GM19239 (cell line): ENCODE measurements around the gene EPHB2.

Source experiments
- DNase-seq: peaks from one replicate; pipeline ENCODE4 v3.0.0; 2011; ENCODE audit warnings: low spot score; ENCODE audit not compliant: insufficient read length
- FAIRE-seq: peaks from 2 replicates; lab custom pipeline; 2011; peaks lifted over from hg19 to GRCh38; lab: Jason Lieb, UNC

EPHB2 gene

DNA sequence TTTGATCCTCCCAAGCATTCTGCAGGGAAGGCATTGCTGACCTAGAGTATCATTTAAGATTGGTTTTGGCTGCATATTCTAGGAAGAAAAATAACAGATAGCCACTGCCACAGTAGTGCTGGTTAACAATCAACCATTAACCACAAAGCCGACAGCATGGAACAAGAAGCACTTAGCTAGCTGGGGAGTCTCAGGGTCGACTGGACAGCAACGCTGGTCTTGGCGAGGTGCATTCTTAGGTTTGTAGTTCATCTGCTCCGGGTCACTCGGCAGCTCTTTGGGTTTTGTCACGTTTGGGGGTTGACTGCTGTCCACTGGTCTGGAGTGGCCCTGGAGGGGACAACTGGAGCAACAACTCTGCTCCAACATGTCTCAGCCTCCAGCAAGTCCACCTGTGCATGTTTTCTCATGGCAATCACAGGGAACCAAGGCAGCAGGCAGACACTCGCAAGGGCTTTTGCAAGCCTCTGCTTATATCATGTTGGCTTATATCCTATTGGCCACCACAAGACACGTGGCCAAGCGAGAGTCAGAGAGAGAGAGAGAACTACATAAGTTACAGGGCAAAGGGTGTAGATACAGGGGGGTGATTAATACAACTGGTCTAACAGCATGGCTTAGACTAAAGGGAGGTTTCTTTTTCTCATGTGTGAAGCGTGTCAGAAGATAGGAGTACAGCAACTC is 162.5 kb downstream of the EPHB2 start:
- FAIRE-seq: no peak
- DNase-seq: no peak

DNA sequence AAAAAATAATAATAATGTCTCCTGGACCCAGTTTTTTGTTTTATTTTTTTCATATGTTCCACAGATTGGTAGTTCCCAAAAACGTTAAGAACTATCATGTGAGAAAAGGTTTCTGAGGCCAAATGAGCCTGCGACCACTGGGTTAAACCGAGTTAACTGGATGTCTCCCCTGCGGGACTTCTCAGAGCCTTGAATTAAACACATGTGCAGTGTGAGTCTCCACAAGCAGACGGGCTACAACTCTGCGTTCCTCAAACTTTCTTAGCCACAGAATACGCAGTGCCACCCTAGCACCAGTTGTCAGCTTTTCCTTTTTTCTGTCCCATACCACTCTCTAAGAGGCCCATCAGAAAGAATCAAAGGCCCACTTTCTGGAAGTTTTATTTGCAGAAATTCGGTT is 164.1 kb downstream of the EPHB2 start:
- DNase-seq: no peak
- no peak for FAIRE-seq

DNA sequence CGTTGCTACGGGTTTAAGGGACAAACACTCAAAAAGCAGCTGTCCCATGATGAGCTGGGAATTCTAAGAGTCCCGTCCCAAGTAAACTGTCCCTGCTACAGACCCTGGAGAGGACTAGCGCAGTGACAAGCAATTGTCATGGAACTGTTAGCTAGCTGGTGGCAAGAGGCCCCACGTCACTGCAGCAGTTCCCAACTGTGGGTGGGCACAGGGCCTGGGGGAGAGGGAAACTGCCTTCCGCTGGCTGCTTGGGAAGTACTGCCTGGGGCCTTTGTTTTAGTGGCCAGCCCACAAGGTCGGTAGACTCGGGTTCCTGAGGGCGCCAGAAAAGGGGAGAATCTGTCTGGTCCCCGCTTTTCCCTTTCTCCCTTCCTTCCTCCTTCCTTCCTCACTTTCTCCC is 164.6 kb downstream of the EPHB2 start:
- no peak for DNase-seq
- FAIRE-seq: no peak

DNA sequence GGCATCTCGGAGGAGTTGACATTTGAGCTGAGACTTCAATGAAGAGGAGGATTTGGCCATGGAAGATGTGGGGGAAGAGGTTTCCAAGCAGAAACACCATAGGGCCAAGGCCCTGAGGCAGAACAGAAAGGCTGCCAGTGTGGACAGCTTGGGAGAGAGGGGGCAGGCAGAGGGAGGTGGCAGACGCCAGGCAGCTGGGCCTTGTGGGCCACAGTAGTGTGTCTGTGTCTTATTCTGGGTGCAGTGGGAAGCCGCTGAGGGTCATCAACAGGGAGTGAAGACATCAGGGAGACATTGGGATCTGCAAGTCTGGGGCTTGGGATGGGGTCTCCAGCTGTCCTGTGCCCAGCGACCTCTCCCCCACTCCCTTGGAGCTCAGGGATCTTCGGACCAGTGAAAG is 165.2 kb downstream of the EPHB2 start:
- FAIRE-seq (no peak), DNase-seq (no peak)

DNA sequence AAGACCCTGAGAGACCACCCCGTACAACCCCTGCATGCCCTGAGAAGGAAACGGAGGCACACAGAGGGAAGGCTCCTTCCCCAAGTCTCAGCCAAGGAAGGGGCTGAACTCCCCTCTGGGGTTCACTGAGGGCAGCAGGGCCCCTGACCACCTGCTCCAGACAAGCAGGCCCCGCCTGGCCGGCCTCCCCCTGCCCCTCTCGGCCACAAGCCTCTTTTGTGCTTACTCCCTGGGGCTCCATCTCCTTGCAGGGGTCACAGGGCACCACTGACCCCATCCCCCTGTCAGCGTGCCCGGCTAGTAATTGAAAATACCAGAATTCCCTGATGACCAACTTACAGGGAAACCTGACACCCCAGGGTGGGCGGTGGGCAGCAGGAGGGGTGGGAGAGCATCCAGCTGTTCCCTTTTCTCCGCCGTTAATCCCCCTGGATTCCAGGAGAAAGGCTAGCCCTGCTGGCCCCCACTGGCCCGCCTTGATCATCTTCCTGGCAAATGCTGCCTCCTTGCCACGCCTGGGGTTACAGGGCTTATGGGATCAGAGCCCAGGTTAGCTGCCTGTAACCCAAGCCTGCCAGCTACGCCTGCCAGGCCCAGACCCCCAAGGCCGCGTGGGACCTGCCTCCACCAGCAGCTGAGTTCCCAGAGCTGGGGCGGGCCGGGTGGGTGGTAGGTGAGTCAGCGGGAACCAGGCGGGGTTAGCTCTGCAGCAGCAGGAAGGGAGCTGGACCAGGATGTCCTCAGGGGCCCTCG is 165.9 kb downstream of the EPHB2 start:
- DNase-seq: no peak

DNA sequence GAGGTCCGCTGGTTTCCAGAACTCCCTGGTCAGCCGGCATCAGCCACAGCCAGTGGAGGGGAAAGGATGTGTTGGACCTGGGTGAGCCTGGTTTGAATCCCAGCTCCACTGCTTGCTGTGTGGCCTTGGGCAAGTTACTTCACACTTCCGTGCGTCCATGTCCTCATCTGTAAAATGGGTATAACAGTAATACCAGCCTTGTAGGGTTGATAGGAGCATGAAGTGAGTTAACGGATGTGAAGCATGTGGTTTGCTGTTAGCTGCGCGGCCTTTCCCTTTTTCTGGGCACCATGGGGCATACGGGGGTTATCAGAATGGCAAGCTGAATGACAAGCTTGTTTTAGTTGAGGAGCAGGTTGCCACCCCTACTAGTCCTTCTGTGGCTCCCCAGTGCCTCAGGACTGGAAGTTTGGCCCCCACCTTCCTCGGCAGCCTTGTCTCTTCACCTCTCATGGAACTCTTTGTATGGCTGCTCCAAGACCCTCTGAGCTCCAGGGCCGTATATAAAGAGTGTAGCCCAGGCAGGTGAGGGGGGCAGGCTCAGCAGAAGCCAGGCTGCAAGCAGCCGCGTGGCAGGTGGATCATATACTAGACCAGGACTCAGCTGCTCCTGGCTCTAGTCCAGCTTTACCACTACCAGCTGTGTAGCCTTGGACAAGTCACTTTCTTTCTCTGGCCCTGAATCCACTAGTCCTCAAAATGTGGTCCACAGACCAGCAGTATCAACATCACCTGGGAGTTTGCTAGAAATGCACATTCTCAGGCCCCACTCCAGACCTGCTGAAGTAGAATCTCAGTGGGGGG is 166.7 kb downstream of the EPHB2 start:
- FAIRE-seq (no peak), DNase-seq (no peak)

More for the DNA sequence above, 165.9 kb downstream of the EPHB2 start:
- no peak for FAIRE-seq

DNA sequence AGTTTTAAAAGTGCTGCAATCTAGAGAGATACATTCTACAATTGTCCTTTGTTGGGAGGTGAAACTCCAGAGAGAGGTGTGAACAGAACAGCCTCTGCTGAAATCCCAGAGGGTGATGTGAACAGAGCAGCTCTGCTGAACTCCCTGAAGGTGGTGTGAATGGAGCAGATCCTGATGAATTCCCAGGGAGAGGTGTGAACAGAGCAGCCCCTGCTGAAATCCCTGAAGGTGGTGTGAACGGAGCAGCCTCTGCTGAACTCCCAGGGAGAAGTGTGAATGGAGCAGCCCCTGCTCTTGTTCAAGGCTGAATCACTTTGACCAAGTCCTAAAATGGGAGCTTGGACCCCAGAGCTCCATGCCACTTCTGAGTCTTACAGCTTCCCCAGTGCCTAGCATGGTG is 167.3 kb downstream of the EPHB2 start:
- DNase-seq (no peak), FAIRE-seq (no peak)

DNA sequence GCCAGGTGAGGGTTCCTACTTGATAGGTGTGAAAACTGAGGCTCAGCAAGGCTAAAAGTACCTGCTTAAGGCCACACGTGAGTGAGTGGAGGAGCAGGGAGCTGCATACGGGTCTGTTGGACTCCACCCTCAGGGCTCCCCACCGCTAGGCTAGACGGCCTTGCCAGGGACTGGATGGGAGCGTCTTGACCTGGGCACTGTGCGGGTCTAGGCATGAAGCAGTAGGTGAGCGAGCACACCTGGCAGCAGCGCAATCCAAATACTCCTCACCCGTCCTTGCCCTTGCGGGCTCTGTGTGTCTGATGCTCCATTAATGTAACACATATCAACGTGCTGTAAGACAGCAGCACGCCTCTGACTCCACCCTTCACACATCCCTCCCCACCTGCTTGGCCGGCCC is 168.0 kb downstream of the EPHB2 start:
- no peak for DNase-seq
- FAIRE-seq: no peak

DNA sequence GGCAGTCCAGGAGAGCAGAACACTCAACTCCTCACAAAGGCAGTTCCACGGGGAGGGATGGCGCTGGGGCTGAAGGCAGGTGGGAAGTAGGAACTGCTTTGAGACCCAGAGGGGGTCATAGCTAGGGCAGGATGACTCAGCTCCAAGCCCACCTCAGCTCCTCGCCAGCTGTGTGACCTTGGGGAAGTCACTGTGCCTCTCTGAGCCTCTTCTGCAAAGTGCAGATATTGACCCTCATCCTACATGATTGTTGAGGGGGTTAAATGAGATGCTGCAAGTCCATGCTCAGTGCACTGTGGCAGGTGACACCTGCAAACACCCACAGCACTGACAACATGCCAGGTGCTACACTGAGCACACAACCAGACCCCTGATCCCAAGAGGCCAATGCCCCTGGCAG is 168.8 kb downstream of the EPHB2 start:
- FAIRE-seq: no peak

DNA sequence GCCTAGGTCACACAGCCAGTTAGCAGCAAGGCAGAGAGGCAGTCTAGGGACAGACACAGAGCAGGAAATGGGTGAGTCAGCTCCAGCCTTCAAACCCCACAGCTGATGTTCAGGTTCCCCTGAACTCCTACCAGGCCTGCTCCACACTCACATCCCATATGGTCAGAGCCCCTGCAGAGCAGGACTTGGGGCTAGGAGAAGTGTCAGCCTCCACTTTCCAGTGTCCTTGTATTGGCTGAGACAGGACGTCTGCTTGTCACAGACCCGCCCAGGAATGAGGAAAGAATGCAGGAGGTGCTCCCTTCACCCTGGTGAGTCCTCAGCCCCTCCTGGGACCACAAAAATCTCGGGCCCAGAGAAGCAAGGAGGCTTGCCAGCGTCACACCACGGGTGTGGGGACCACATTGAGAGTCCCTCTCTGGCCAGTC is 169.5 kb downstream of the EPHB2 start:
- FAIRE-seq (no peak), DNase-seq (no peak)

More for the DNA sequence above, 168.8 kb downstream of the EPHB2 start:
- DNase-seq: no peak

DNA sequence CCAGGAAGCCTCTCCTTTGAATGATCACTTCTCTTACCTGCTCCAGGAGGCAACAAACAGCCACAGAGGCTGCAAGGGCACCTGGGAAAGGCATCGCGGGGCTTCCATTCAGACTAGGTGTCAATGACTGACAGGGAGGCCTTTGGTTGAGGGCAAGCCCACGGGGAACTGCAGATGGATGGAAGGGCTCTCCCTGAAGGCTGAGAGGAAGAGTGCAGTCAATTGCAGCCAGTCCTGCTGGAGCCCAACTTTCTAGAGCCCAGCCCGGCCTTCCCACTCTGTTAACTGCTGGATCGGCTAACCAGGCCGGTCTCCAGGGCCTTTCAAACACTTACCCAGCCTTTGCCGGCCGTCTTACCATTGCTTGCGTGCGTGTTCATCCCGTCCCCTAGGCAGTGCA is 172.8 kb downstream of the EPHB2 start:
- no peak for FAIRE-seq

DNA sequence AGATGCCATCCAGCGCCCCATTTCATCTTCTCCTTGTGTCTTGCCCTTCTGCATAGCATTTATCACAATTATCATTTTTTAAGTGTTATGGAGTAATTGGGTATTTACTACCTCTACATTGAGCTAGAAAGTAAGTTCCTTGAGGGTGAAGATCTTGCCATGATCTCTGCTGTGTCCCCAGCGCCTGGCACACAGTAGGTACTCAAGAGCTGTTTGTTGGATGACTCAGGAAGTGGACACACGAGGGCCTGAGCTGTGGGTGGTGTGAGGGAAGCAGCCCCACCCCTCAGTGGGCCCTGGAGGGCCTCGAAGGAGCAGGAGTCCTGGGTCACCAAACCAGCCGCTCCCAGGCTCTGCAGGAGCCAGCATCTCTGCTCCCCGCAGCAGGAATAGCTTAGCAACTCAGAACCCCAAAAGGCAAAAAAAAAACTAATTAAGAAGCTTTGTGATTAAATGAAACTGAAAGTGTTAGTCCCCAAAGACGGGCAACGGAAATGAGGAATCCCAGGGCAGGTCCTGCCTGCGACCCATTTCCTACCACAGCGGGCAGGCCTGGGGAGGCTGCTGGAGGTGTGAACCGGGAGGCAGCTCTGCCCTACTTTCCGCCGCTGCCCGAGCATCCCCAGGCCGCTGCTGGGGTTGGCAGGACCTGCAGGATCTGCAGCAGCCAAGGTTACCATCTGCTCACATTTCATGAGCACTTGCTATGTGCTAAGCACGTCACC is 174.3 kb downstream of the EPHB2 start:
- DNase-seq: peak; percentile 59
- peak; percentile 49 for FAIRE-seq

More for the DNA sequence above, 172.8 kb downstream of the EPHB2 start:
- DNase-seq: no peak

DNA sequence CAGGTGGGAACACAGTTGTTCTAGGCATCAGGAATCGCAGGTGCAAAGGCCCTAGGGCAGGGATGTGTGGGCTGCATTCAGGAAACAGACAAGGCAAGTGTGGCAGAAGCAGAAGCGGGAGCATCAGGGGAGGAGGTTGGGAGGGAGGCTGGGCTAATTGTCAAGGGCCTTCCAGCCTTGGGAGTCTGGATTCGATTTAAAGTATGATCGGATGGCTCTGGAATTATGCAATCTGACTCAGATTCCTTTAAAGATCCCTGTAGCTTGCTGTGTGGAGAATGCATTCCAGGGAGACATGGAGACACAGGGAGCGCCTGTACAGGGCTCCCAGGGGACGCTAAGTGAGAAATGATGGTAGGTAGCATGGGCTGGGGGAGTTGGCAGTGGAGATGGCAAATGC is 175.6 kb downstream of the EPHB2 start:
- no peak for FAIRE-seq
- DNase-seq: no peak

DNA sequence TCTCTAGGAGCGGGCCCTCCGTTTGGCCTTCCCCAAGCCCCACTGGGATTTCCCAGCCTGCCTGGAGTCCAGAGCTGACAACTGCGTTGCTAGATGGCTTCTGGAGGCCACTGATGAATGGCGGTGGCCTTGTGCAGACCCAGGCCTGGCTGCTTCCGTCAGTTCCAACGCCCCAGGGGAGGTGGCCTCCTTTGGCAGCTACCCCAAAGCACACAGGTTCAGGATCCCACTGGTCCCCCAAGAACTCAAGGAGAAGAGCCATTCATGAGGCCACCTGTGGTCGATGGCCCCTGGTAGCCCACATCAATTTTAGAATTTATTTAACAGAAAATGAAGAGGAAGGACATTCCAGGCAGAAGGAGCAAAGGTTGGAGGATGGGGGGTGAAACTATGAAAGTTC is 176.9 kb downstream of the EPHB2 start:
- no peak for FAIRE-seq
- no peak for DNase-seq

DNA sequence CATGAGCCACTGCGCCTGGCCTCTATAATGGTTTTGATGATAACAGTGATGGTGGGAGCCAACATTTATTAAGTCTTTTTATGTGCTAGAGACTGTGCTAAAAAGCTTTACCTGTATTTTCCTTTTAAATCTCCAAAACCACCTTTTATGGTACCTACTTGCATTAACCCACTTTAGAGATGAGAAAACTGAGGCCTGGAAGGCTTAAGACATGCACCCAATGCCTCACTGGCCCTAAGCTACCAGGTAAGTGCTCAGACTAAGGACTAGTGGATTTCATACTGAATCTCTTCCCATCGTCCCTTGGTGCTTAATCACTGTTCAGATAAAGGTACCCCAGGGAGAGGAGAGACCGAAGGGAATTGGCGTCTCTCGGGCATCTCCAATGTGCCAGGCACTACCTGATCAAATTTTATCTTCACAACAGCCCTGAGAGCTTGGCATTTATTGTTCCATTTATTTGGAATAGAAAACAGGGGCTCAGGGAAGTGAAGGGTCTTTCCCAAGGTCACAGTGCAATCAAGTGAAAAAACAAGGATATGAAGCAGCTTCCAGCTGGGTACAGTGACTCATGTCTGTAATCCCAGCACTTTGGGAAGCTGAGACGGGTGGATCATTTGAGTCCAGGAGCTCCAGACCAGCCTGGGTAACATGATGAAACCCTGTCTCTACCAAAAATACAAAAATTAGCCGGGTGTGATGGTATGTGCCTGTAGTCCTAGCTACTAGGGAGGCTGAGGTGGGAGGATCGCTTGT is 177.9 kb downstream of the EPHB2 start:
- FAIRE-seq (no peak), DNase-seq (no peak)

DNA sequence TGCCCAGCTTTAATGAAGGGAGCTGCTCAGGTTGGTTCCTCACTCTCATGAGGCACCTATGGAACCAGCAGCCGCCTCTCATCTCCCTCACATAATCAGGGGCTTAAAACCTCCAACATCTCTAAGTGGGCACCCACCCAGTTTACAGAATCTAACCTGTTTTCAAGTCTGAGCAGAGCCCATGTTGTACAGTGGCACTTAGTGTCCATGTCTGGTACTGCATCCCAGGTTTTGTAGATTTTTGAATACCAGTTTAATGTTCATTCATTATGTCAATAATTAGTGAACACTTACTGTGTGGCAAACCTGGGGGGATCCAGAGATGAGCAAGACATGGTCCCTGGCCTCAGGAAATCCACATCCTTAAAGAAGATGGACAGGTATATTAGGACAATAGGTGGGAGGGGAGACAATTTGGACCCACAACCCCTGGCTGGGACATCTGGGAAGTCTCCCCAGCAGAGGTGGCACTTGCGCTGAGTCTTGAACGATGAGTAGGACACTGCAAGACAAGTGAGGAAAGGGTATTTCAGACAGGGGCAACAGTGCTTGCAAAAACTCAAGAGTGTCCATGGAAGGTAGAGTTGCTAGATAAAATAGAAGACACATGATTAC is 178.7 kb downstream of the EPHB2 start:
- DNase-seq: no peak
- FAIRE-seq: peak; percentile 54

DNA sequence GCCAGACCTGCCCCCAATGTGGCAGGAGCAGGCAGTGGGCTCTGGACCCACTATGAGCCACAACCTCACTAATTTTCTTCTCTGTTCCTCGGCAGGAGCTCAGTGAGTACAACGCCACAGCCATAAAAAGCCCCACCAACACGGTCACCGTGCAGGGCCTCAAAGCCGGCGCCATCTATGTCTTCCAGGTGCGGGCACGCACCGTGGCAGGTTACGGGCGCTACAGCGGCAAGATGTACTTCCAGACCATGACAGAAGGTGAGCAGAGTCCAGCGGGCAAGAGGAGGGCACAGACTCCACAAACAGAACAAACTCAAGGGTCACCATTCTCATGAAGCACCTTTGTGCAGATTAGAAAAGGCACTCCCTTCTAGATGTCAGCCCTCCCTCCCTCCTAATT is 182.2 kb downstream of the EPHB2 start:
- no peak for DNase-seq
- FAIRE-seq: no peak

DNA sequence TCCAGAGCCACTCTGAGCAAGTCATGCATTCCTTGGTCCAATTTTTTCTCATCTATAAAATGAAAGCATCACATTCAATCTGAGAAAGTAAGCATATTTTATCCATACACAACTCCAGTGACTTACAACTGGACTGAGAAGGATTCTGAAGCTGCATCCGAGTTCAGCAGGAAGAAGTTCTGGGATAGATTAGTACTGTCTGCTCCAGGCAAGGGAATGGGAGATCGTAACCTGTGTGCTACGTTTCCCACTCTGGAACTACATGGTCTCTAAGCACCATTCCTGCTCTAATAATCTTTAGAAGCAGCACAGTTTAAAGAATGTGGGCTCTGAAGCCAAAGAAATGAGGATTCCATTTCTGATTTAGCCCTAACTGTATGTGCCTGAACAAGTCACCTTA is 182.7 kb downstream of the EPHB2 start:
- DNase-seq (no peak), FAIRE-seq (no peak)

DNA sequence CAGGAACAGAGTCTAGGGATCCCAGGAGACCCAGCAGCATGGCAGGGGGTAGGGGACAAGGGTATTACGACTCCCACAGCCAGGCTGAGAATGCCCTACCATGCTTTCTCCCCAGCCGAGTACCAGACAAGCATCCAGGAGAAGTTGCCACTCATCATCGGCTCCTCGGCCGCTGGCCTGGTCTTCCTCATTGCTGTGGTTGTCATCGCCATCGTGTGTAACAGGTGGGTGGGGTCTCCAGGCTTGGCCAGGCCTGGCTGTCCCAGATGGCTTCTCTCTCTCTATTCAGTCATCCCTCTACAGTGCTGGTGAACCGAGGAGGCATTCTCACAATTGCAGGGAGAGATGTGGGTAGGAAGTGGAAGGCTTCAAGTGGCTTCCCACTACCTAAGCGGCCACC is 184.7 kb downstream of the EPHB2 start:
- FAIRE-seq (no peak), DNase-seq (no peak)
